22Rv1 (cell line): Measurements from ENCODE around the gene PRCC.

Experiments used
- ZFX ChIP-seq: fragments of 450-650 bp; IDR thresholded peaks from 2 replicates; pipeline ENCODE4 v1.6.1; 2017; ENCODE audit warnings: antibody characterized with exemption, borderline replicate concordance
- TF ChIP-seq, protein P1 (sequence below): fragments of 450-650 bp; IDR thresholded peaks from 2 replicates; pipeline ENCODE4 v1.5.1; 2017; ENCODE audit warnings: mild to moderate bottlenecking

DNA sequence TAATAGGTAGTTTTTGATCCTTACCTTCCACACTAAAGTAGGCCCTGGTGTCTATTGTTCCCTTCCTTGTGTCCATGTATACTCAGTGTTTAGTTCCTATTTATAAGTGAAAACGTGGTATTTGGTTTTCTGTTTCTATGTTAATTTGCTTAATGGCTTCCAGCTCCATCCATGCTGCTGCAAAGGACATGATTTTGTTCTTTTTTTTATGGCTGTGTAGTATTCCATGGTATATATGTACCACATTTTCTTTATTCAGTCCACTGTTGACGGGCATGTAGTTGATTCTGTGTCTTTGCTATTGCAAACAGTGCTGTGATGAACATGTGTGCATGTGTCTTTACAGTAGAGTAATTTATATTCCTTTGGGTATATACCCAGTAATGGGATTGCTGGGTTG, 20.8 kb downstream of the PRCC start:
- TF ChIP-seq, protein P1, sequence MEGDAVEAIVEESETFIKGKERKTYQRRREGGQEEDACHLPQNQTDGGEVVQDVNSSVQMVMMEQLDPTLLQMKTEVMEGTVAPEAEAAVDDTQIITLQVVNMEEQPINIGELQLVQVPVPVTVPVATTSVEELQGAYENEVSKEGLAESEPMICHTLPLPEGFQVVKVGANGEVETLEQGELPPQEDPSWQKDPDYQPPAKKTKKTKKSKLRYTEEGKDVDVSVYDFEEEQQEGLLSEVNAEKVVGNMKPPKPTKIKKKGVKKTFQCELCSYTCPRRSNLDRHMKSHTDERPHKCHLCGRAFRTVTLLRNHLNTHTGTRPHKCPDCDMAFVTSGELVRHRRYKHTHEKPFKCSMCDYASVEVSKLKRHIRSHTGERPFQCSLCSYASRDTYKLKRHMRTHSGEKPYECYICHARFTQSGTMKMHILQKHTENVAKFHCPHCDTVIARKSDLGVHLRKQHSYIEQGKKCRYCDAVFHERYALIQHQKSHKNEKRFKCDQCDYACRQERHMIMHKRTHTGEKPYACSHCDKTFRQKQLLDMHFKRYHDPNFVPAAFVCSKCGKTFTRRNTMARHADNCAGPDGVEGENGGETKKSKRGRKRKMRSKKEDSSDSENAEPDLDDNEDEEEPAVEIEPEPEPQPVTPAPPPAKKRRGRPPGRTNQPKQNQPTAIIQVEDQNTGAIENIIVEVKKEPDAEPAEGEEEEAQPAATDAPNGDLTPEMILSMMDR, result no peak
- TF ChIP-seq ZFX, result no peak
